KG1 (cell line): ENCODE data around the gene SCUBE2.
"Not testable (repeated sequence)": the region's sequence is repeated elsewhere in the genome, so short reads cannot be mapped to it uniquely, and the experiment has no call there.

ENCODE experiments used
- DNase-seq: peaks from one replicate; lab custom pipeline; 2025; lab: John Stamatoyannopoulos, UW

SCUBE2 gene

DNA sequence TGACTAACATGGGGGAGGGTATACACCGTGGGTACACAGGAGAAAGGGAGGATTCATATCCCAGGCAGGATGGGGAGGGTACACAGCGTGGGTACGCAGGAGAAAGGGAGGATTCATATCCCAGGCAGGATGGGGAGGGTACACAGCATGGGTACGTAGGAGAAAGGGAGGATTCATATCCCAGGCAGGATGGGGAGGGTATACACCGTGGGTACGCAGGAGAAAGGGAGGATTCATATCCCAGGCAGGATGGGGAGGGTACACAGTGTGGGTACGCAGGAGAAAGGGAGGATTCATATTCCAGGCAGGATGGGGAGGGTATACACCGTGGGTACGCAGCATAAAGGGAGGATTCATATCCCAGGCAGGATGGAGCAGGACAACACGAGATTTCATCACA is 51.0 kb downstream of the SCUBE2 start:
- no peak for DNase-seq

DNA sequence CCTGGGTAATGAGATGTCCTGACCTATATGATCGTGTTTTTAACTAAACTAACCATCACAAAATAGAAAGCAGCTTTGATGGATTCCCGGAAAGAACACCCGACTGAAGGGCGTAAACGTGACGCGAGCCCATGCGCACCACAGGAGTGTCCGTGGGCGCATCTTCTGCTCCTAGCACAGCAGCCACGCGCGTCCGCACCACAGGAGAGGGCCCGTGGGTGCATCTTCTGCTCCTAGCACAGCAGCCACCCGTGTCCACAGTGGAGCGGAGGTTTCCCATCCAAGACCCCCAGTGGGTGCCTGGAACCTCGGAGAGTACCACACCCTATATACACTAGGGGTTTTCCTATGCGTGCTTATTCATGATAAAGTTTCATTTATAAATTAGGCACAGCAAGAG is 51.5 kb downstream of the SCUBE2 start:
- DNase-seq: no peak

DNA sequence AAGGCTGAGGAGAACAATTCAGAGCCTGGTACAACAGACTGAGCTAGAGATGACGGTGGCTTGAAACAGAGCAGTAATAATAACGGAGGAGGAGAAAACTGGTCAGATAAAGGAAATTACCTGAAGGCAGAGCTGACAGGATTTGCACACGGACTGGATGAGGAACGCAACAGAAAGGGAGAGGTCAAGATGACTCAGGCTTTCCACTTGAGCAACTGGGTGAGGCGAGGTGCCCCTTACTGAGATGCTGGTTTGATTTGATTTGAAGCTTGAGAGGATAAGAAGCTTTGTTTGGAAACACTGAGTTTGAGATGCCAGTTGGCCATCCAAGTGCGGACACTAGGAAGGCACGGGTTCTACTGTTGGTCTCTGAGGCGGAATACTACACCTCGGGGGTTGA is 52.2 kb downstream of the SCUBE2 start:
- DNase-seq: no peak

DNA sequence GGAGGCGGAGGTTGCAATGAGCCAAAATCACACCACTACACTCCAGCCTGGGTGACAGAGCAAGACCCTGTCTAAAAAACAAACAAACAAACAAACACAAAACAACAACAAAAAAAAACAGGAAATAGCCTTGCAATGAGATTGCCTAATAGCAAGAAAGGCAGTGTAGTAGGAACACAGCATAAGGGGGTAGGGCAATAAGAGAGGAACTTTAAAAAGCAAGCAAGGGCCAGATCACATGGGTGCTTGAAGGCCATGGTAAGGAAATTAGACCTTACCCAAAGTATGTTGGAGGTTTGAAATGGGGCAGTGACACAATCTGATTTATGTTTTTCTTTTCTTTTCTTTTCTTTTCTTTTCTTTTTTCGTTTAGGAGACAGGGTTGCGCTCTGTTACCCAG is 52.9 kb downstream of the SCUBE2 start:
- no peak for DNase-seq

DNA sequence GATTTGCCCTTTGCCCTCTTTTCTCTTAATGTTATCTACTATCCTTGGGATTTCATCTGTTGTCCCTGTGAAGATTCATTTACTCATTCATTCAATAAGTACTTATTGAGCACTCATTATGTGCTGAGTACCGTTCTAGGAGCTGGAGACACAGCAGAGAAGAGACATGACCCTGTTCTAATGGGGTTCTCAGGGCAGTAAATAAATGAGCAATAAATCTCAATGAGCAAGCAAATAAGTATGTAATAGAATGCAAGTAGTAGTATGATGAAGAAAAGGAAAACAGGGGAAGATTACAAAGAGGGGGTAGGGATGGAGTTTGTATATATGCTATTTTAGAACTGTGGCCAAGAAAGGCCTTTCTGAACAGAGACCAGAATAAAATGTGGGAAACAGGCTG is 53.4 kb downstream of the SCUBE2 start:
- DNase-seq: no peak

DNA sequence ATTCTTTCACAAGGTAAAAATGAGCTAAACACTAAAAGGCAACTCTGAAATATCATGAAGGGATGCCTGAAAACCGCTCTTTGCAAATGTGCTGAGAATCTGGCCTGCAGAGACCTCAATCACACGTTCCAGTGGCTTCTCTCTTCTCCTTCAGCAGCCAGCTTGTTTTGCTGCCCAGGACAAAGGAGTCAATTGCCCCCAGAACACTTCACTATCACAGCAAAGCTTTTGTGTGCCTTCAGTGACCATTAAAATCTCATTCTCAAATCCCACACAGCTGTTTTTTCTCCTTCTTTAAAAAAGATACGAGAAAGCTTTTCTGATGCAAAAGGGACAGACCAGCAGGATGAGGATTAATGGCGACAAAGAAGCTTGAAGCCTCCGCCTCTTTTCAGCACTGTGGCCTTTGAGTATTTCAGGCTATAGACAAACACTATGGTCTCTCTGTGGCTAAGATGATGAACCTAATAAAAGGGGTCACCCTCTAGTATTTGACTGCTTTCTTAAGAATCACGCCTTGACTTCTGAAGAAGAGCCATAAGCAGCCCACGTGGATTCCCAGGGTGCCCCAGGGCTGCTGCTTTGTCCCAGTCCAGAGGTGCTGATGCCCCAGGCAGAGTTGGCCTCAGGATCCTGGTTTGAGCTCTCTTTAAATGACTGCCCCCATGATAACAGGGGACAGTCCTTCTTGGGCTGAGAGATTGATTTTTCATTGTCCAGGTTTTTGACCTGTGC is 54.2 kb downstream of the SCUBE2 start:
- no peak for DNase-seq

DNA sequence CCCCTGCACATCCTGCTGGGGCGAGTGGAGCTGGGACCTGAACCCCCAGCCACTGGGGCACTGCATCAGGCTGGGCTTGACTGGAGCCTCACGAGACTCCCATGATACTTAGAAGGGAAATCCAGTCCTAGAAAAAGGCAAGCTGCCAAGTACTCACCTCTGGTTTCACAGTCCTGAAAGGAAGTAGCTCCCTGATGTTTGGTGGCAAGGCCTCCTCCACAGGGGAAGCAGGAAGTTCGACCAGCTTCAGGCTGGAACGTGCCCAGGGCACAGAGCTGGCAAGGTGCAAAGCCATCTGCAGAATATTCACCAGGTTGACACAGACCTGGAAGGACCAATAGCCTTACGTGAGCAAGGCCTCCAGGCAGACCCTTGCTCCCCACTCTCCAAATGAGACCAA is 60.8 kb downstream of the SCUBE2 start:
- no peak for DNase-seq

DNA sequence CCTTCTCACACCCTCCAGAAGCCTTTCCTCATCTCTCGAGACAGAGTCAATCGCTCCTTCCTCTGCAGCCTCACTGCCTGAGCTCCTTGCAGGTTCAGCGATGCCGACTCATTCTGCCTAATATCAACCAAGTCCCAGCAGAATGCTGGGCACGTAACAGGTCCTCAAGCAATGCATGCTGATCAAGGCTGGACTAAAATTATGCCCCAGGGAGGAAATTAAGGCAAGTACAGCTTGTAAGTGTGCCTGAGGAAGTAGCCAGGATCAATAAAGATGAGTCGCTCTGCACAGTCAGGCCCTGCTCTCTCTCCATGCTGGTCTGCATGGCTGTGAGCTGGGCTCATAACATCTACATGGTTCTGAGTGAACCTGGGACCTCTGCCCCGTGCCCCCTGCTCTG is 62.0 kb downstream of the SCUBE2 start:
- no peak for DNase-seq

DNA sequence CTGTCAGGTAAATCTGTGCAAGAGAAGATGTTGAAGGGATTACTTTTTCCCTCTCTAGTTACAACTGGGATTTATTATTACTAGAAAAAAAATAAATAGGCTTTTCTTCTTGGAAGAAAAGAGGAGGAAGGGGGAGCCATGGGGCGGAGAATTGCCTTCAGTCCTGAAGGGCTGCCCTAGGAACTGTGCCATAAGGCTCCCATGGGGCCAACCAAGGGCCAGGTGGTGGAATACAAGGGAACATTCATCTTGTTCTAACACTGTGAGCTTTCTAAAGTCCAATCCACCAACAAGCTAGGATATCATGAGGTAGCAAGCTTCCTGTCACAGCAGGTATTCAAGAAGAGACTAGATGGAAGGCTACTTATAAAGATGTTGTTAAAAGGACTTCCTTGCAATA is 62.8 kb downstream of the SCUBE2 start:
- DNase-seq: no peak

DNA sequence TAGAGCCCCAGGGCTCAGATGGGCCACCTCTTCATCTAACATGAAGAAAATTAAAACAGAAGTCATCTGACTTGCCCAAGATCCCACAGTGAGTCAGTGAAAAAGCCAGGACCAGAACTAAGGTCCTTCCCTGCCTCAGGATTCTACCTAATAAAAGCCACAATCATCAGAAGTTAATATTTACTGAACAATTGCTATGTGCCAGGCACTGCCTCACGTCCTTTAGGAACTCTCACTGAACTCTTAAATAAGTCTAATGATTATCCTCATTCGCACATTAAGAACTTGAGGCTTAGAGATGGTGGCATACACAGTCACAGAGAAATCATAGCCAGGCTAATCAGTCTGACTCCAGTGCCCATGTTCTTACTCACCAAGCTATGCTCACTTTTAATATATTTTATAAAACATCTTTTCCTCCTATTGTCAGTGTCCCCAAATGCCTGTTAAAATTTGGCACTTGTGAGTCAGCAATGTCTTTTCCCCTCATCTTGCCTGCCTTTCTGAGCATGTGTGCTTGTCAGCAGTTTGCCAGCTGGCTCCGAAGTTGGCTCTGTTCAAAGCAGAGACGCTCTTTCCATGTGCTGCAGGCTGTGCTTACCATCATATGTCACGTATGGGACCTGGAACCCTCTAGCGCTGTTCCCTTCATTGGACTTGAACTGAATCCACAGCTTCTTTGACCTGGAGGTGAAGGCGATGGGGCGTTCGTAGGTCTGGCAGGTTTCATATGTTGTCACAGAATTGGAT is 66.1 kb downstream of the SCUBE2 start:
- no peak for DNase-seq

DNA sequence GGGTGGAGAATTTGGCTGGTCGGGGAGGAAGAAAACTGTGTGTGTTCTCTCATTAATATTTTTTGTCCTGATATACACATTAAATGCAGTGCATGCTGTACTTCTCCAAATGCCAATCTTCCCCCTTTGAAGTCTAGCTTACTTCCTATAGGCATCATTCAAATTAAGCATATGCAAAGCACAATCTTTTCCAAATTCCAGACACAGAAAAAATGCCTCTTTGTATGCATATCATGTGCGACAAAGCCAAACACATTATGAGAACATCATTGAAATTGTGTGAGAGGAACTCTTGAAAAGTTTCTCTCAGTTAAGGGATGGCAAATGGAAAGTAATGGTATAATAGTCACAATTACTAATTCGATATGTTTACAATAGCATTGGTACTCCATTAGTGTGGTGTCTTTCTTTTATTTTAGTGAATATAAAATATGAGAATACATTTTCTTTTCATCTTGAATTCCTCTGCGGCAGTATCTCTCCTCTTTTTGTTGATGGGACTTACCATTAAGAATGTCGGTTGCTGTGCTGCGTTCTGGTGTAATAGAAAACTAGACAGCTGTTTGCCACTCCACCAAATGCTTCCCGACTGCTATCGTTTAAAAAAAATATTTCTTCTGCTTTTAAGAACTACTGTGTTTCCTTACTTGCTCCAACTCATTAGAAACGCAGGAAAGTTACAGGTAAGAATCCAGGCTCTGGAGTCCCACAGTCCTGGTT is 68.3 kb downstream of the SCUBE2 start:
- DNase-seq: no peak

DNA sequence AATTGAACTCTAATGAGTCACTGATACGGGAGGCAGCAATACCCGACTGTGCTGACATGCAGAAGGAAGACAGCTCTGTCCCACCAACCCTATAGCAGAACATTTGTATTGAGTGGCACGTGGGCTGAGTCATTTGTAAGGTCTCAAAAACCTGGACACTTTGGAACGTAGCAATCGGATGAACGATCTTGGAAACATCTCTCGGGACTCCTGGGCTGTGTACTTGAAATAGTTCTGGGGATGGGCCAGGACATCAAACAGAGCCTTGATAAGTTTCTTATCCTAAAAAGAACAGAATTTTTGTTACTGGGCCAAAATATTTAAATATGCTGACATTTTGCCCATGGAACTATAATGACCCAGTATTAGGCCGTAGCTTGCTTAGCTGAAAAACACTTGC is 70.5 kb downstream of the SCUBE2 start:
- DNase-seq: no peak

DNA sequence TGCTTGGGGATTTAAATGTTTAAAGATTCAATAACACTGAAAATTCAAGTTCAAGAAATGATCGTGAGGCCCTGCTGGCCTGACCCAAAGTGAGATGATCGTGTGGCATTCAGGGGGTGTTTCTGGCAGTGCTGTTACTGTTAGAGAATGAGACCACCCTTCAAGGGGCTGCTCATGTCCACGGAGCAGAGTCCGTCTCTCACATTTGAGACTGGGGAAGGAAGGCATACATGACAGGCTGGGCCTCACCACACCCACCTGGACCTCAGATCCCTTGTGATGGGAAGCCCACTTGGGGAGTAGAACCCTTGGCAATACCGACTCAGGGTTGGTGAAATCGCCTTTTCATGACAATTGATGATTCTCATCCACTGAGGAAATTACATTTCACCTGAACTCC is 71.5 kb downstream of the SCUBE2 start:
- no peak for DNase-seq

DNA sequence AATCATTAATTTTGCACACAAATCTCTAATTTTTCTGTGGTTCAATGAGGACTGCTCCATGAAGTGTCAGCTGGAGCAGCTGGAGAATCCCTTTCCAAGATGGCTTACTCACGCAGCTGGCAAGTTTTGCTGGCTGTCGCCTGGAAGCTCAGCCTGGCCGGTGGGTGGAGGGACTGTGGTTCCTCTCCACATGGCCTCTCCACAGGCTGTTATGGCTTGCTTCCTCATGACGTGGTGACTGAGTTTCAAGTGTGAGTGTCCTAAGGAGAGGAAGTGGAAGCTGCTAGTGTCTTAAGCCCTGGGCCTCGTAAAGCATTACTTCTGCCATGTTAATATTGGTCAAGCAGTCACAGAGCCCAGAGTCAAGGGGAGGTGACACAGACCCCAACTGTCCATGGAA is 73.6 kb downstream of the SCUBE2 start:
- peak; percentile 12 for DNase-seq

DNA sequence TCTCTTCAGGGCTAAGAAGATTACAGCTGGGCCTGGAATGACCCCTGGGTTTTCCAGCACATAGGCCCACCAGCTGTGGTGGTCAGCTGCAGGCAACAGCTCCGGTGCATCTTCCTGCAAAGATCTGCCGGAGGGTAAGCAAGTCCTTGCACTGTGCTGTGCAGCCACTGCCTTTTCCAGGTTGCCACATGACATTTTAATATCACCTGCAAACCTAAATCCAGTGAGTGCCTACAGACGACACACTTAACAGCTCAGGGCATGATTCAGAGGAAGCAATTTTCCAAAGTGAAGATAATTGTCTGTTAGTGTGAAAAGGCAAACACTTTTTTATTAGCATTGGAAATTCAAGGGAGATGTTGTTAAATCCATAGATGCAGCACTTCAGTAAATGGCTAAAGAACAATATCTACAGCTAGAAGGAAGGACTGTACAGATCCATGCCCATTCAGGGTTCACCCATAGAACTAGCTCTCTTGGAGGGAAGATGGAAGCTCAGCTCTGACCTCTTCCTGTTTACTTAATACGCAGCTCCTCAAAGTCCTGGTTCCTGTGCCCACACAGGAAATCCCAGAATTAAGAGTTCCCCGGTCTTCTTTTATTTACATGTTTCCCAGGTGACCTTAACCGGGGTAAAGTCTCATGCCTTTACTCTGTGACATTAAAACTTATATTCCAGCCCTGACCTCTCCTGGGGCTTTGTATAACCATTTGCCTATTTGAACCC is 74.3 kb downstream of the SCUBE2 start:
- DNase-seq: no peak

DNA sequence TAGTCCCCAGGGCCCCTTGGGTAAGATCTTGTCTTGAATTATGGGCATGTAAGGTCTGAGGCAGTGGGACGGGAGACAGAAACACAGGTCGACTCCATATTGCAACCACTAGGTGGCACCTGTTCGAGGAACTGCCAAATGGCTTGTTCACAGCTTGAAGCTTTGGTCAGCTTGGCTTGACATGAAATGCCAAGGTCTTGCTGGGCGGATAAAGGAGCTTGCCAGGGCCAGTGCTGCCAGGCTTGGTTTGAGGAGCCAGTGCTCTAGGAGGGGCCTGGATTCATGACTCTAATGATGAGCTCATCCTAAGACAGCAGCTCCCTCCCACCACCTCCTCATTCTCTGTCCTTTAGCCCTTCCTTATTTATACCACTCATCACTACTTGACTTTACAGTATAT is 75.7 kb downstream of the SCUBE2 start:
- peak; percentile 47 for DNase-seq

DNA sequence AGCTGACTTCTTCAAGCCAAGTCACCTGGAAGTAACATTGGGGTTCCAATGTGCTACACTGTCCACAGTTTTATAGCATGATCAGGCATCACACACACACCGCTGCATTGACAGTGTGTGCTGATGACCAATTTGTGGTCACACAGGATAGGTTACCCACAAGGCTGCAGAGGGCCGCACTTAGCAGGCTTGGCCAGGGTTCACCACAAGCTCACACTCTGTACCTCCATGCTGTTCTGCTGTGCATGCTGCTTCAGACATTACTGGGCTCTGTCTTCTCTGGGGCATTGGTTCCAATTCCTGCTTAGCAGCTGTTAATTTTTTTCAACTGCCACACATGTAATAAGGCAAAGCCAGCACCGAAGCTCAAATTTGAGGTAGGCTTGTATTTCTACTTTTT is 76.6 kb downstream of the SCUBE2 start:
- DNase-seq: no peak

DNA sequence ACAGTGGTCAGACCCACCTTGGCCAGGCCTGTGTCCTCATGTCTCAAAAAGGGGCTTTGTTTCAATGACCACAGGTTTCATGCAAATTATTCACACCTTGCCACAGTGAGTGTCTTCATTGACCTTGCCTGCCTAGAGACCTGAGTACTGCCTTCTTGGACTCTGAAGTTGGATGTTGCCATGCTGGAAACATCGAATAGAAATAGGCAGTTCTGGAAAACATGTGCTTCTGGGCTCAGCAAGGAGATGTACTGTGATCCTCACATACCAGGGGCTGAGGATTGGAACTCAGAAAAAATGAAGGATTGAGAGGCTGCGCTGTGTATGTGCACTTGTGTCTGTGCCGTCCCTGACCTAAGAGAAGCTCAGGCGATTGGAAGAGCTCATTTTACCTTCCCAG is 78.0 kb downstream of the SCUBE2 start:
- no peak for DNase-seq

DNA sequence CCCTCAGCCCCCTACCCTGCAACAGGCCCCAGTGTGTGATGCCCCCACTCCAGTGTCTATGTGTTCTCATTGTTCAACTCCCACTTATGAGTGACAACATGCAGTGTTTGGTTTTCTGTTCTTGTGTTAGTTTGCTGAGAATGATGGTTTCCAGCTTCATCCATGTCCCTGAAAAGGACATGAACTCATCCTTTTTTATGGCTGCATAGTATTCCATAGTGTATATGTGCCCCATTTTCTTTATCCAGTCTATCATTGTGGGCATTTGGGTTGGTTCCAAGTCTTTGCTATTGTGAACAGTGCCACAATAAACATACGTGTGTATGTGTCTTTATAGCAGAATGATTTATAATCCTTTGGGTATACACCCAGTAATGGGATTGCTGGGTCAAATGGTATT is 81.9 kb downstream of the SCUBE2 start:
- DNase-seq: not testable (repeated sequence)

DNA sequence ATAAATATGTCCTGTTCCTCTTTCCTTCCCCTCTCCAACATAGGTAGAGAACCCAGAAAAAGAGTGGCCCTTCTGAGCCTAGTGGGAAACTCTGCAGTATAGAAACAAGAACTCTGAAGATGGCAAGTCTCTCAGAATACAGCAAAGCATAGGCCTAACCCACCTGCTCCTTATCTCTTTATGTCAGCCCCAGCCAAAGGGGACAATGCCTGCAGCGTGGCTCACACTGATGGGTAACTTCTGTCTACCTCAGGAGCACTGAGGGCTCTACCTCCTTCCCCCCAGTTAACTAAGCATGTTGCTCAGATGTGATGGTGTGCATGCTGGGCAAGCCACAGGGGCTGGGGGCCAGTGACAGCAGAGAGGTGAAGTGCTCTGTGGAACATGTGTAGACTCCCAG is 82.7 kb downstream of the SCUBE2 start:
- DNase-seq: no peak

DNA sequence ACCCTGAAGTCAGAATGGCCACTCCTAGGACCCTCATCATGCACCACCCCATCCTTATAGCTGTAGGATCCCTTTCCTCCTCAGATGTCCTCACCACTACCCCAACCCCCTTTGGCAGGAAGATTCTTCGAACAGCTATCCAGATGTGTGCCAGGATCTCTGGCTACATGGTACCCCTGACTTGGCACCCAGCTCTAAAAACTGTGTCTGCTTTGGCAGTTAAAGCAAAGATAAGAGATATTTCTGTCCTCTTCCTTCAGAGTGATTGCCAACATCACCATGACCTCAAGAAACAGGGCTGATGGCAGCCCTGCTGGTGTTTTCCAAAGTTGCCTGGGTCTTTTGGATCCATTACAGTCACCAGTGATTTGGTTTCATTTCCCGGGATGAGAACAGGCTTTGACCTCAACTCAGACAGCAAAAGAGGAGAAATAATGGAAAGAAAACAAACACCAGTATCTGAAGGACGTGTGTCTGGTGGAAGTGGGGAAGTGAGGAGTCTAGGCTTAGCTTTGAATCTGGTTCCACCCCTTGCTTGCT is 83.3 kb downstream of the SCUBE2 start:
- DNase-seq: no peak

DNA sequence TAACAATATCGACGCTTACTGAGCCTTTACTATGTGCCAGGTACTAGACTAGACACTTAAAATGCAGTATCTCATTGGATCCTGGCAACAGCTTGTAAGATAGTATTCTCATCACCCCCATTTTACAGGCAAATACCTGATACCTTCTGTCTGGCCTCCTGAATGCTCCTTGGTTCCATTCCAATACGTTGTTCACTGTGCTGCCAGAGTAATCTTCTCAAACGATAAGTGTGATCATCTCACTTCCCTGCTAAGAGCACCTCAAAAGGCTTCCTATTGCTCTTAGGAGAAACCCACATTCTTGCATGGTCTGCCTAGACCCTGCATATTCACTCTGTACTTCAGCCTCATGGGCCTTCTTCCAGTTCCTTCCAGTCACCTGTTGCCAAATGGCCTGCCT is 86.3 kb downstream of the SCUBE2 start:
- DNase-seq: no peak
